MM.1S (cell line): ENCODE results near the gene AADACL4.

ENCODE experiments used
- EZH2 ChIP-seq: fragments of 300-600 bp; sonication (generic); optimal IDR thresholded peaks from 2 replicates; pipeline ENCODE3; 2017; ENCODE audit warnings: low read depth, mild to moderate bottlenecking, antibody characterized with exemption, low read length, mixed read lengths
- EZH2phosphoT487 ChIP-seq: fragments of 300-600 bp; sonication (generic); IDR thresholded peaks from 2 replicates; pipeline ENCODE4 v1.6.1; 2018; ENCODE audit warnings: antibody characterized with exemption, low read length
- TF ChIP-seq, protein P1 (sequence below): fragments of 300-600 bp; sonication (generic); IDR thresholded peaks from 2 replicates; pipeline ENCODE4 v1.5.1; 2016; ENCODE audit warnings: antibody characterized with exemption, low read length, mixed read lengths

DNA sequence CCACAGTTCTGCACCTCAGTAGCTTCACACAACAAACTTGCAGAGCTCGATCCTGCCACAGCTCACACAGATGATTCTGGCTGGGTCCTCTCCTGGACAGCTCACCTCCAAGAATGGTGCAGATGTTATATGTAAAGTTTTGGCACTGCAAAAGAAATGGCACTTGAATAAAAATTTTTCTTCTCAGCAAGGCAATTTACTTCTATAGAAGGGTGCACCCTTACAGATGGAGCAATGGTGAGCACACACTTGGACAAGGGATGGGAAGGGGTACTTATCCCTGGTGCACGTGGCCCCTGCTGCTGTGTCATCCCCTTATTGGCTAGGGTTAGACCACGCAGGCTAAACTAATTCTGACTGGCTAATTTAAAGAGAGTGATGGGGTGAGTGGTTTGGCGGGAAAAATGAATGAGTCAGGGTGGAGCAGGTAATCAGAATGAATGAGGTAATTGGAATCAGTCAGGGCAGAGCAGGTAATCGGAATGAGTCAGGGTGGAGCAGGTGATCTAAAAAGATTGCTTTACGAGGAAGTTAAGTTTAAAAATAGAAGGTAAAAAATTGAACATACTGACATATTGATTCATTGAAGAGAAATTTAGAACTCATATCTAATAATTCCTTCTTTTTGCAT, 60.1 kb downstream of the AADACL4 start:
- TF ChIP-seq, protein P1, sequence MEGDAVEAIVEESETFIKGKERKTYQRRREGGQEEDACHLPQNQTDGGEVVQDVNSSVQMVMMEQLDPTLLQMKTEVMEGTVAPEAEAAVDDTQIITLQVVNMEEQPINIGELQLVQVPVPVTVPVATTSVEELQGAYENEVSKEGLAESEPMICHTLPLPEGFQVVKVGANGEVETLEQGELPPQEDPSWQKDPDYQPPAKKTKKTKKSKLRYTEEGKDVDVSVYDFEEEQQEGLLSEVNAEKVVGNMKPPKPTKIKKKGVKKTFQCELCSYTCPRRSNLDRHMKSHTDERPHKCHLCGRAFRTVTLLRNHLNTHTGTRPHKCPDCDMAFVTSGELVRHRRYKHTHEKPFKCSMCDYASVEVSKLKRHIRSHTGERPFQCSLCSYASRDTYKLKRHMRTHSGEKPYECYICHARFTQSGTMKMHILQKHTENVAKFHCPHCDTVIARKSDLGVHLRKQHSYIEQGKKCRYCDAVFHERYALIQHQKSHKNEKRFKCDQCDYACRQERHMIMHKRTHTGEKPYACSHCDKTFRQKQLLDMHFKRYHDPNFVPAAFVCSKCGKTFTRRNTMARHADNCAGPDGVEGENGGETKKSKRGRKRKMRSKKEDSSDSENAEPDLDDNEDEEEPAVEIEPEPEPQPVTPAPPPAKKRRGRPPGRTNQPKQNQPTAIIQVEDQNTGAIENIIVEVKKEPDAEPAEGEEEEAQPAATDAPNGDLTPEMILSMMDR = no peak
- TF ChIP-seq EZH2 (no peak), EZH2phosphoT487 (no peak)
